Measurements from ENCODE around the gene SLCO3A1. TPM values are rescaled to one million over a fixed set of nuclear protein-coding genes. Genes with fewer than 3 reads are reported as not detected.
A peak's percentile ranks its signal among the peaks of the same experiment; 100 is the strongest.

SLCO3A1 gene
- total and polyA plus RNA-seq, 2 donors (not counting 1 experiment from before 2014, with no cell fraction given): 8.1 to 16.8 TPM

DNA sequence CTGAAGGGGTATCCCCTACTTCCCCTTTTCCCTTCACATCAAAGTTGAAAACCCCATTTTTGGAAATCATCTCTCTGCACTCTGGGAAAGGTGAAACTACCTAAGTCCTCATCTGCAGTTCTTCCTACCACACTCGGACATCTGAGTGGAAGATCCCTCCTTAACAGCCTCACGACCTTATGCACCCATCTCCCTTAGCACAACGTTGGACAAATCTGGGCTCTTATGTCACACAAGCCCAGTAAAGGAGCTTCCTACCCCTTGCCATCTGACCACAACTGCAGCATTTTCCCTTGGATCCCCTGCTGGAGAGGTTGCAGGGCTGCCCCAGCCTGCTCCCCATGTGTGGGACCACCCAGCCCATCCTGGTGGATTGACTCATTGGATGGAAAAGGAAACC lies 288.1 kb downstream of the SLCO3A1 start:
- no peak overlapping the region for H2AFZ ChIP-seq (ENCODE audit: low read length)
- no peak overlapping the region for H3K4me2 ChIP-seq (ENCODE audit: extremely low read depth, insufficient read depth, low read length)
- DNase-seq (ENCODE audit: low read depth in 2 of 2): no peak
- H3K9me3 ChIP-seq (ENCODE audit: control insufficient read depth, insufficient read depth, low read depth, low read length): no peaks in the 10 kb centered on the region
- no peaks in the 10 kb centered on the region for H3K27me3 ChIP-seq (ENCODE audit: control insufficient read depth, insufficient read depth, low read length)
- H3K4me3 ChIP-seq (replicated peaks in 1 of 4; ENCODE audit: control extremely low read depth in 1 of 4, insufficient read depth in 1 of 4, low read depth in 3 of 4, low read length in 4 of 4): no peak overlapping the region
- TF ChIP-seq EZH2 (IDR thresholded peaks at IDR 0.05; ENCODE audit: low read length, missing control alignments): no peak
- TF ChIP-seq, protein P1, sequence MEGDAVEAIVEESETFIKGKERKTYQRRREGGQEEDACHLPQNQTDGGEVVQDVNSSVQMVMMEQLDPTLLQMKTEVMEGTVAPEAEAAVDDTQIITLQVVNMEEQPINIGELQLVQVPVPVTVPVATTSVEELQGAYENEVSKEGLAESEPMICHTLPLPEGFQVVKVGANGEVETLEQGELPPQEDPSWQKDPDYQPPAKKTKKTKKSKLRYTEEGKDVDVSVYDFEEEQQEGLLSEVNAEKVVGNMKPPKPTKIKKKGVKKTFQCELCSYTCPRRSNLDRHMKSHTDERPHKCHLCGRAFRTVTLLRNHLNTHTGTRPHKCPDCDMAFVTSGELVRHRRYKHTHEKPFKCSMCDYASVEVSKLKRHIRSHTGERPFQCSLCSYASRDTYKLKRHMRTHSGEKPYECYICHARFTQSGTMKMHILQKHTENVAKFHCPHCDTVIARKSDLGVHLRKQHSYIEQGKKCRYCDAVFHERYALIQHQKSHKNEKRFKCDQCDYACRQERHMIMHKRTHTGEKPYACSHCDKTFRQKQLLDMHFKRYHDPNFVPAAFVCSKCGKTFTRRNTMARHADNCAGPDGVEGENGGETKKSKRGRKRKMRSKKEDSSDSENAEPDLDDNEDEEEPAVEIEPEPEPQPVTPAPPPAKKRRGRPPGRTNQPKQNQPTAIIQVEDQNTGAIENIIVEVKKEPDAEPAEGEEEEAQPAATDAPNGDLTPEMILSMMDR (conservative IDR thresholded peaks at IDR 0.05 in 1 of 2, IDR thresholded peaks at IDR 0.05 in 1 of 2; ENCODE audit: low read depth in 1 of 2, low read length in 2 of 2): no peak
- no peak overlapping the region for H3K27ac ChIP-seq (ENCODE audit: insufficient read depth, low read length)
- no peak overlapping the region for H3K9ac ChIP-seq (ENCODE audit: insufficient read depth, low read length)
- no peaks in the 10 kb centered on the region for H4K20me1 ChIP-seq (ENCODE audit: control insufficient read depth, extremely low read depth, insufficient read depth, low read length)
- H3K4me1 ChIP-seq (ENCODE audit: control insufficient read depth, extremely low read depth, insufficient read depth, low read length): no peaks in the 10 kb centered on the region
- H3K36me3 ChIP-seq (ENCODE audit: control insufficient read depth, insufficient read depth, low read length): no peaks in the 10 kb centered on the region
- no peaks in the 10 kb centered on the region for H3K79me2 ChIP-seq (ENCODE audit: control insufficient read depth, insufficient read depth, low read length)

- Histone ChIP-seq H3K27me3 (ENCODE audit: control insufficient read depth, insufficient read depth, low read length) (no peaks in the 10 kb centered on the region), H3K9ac (ENCODE audit: insufficient read depth, low read length) (no peak overlapping the region), H3K9me3 (ENCODE audit: control insufficient read depth, insufficient read depth, low read depth, low read length) (no peaks in the 10 kb centered on the region), H4K20me1 (ENCODE audit: control insufficient read depth, extremely low read depth, insufficient read depth, low read length) (no peaks in the 10 kb centered on the region), H2AFZ (ENCODE audit: low read length) (no peak overlapping the region), H3K4me2 (ENCODE audit: extremely low read depth, insufficient read depth, low read length) (no peak overlapping the region), H3K36me3 (ENCODE audit: control insufficient read depth, insufficient read depth, low read length) (no peaks in the 10 kb centered on the region), H3K79me2 (ENCODE audit: control insufficient read depth, insufficient read depth, low read length) (no peaks in the 10 kb centered on the region), H3K27ac (ENCODE audit: insufficient read depth, low read length) (no peak overlapping the region), H3K4me1 (ENCODE audit: control insufficient read depth, extremely low read depth, insufficient read depth, low read length) (no peaks in the 10 kb centered on the region), H3K4me3 (replicated peaks in 1 of 4; ENCODE audit: control extremely low read depth in 1 of 4, insufficient read depth in 1 of 4, low read depth in 3 of 4, low read length in 4 of 4) (no peak overlapping the region)
- TF ChIP-seq, protein P1 (conservative IDR thresholded peaks at IDR 0.05 in 1 of 2, IDR thresholded peaks at IDR 0.05 in 1 of 2; ENCODE audit: low read depth in 1 of 2, low read length in 2 of 2): no peak
- no peak for TF ChIP-seq EZH2 (IDR thresholded peaks at IDR 0.05; ENCODE audit: low read length, missing control alignments)
- DNase-seq (ENCODE audit: low read depth in 2 of 2): peak in 1 of 2 donors; percentile 67
Measured at GRCh38 chr15:92142242-92143232, 289.0 kb downstream of the SLCO3A1 start.

GRCh38 chr15:92143765-92144164 lies 290.3 kb downstream of the SLCO3A1 start:
- TF ChIP-seq EZH2 (IDR thresholded peaks at IDR 0.05; ENCODE audit: low read length, missing control alignments): no peak
- TF ChIP-seq, protein P1 (conservative IDR thresholded peaks at IDR 0.05 in 1 of 2, IDR thresholded peaks at IDR 0.05 in 1 of 2; ENCODE audit: low read depth in 1 of 2, low read length in 2 of 2): no peak
- no peak overlapping the region for H3K4me3 ChIP-seq (replicated peaks in 1 of 4; ENCODE audit: control extremely low read depth in 1 of 4, insufficient read depth in 1 of 4, low read depth in 3 of 4, low read length in 4 of 4)
- H3K36me3 ChIP-seq (ENCODE audit: control insufficient read depth, insufficient read depth, low read length): no peaks in the 10 kb centered on the region
- no peaks in the 10 kb centered on the region for H3K4me1 ChIP-seq (ENCODE audit: control insufficient read depth, extremely low read depth, insufficient read depth, low read length)
- no peaks in the 10 kb centered on the region for H4K20me1 ChIP-seq (ENCODE audit: control insufficient read depth, extremely low read depth, insufficient read depth, low read length)
- no peak overlapping the region for H3K9ac ChIP-seq (ENCODE audit: insufficient read depth, low read length)
- no peaks in the 10 kb centered on the region for H3K79me2 ChIP-seq (ENCODE audit: control insufficient read depth, insufficient read depth, low read length)
- no peak overlapping the region for H3K27ac ChIP-seq (ENCODE audit: insufficient read depth, low read length)
- no peak overlapping the region for H2AFZ ChIP-seq (ENCODE audit: low read length)
- no peak overlapping the region for H3K4me2 ChIP-seq (ENCODE audit: extremely low read depth, insufficient read depth, low read length)
- no peaks in the 10 kb centered on the region for H3K9me3 ChIP-seq (ENCODE audit: control insufficient read depth, insufficient read depth, low read depth, low read length)
- H3K27me3 ChIP-seq (ENCODE audit: control insufficient read depth, insufficient read depth, low read length): no peaks in the 10 kb centered on the region
- DNase-seq (ENCODE audit: low read depth in 2 of 2): no peak
